ENCODE results near the gene LHFPL6. TPM values are rescaled to one million over a fixed set of nuclear protein-coding genes. Genes with fewer than 3 reads are reported as not detected.

The LHFPL6 gene
- total and polyA plus RNA-seq, 10 of the 15 experiments (the other 5 are each of a cell fraction or from before 2014, with no cell fraction given): 0.11 to 4.6 (median 0.41) TPM

DNA sequence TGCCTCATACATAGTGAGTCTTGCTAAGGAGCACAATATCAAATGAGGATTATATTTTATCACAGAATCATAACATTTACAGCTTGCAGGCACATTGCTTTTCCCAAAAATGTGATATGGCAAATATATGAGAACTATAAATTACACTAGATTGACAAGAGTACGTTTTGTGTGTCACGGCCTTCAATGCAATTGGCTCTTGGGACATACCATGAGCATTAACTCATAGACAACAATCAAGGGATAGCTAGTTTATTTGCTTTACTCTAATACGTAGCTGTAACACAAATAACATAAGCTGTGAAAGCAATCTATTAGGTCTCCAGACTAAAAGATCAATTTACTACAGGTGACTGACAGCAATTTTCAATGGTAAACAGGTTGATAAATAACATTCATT, 17.8 kb downstream of the LHFPL6 start (continued):
- no peak for TF ChIP-seq MTA3 (IDR thresholded peaks at IDR 0.05; ENCODE audit: borderline replicate concordance, low read length)

DNA sequence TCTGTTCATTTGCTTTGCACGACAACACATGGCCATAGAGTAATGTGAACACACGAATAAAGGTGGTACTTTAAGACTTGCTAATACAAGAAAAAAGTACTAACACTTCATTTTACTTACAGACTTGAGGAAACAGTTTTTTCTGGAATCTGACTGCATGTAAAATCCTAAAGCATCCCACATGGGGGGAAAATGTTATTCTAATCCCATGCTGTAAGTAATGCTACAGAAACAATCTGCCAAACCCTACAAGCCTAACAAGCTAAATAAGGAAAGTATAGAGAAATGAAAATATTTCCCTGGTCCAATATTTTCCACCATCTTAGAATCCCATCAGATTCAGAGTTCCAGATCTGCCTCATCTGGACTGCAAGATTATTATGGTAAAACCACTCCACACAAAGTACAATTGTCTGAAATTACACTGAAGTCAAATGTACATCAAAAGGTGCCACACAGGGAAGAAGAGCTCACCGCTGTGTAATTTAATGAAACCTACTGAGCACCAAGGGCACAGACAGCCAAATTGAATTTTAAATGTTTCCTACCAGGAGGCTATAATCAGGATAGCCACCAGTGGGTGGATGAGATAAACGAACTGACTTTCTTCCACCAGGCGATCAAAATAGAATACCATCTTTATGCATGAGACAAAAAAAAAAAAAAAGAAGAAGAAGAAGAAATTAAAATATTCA, 22.0 kb downstream of the LHFPL6 start:
- Histone ChIP-seq H4K20me1 (ENCODE audit: control insufficient read depth, insufficient read depth) (no peaks in the 10 kb centered on the region), H3K27ac (ENCODE audit: control insufficient read depth, insufficient read depth) (no peak overlapping the region), H3K36me3 (ENCODE audit: control insufficient read depth in 2 of 2, insufficient read depth in 2 of 2, low read length in 1 of 2) (no peaks in the 10 kb centered on the region), H3K4me1 (ENCODE audit: control insufficient read depth, insufficient read depth, low read length) (no peaks in the 10 kb centered on the region), H2AFZ (ENCODE audit: control insufficient read depth, low read depth, low read length) (no peak overlapping the region), H3K9me3 (replicated peaks; ENCODE audit: control insufficient read depth, insufficient read depth, low read length) (no peaks in the 10 kb centered on the region), H3K4me3 (no peak overlapping the region), H3K4me2 (ENCODE audit: control insufficient read depth, insufficient read depth) (no peak overlapping the region), H3K79me2 (ENCODE audit: control insufficient read depth, insufficient read depth, low read length) (no peaks in the 10 kb centered on the region), H3K9ac (ENCODE audit: control insufficient read depth, insufficient read depth, low read length) (no peak overlapping the region), H3K27me3 (replicated peaks in 1 of 2; ENCODE audit: control insufficient read depth in 2 of 2, insufficient read depth in 2 of 2, low read length in 1 of 2) (no peaks in the 10 kb centered on the region)
- BruUV-seq (replicated peaks): no TSS peak
- no peak for ATAC-seq
- TF ChIP-seq RBBP5 (conservative IDR thresholded peaks at IDR 0.05): no peak
- TF ChIP-seq, protein P1, sequence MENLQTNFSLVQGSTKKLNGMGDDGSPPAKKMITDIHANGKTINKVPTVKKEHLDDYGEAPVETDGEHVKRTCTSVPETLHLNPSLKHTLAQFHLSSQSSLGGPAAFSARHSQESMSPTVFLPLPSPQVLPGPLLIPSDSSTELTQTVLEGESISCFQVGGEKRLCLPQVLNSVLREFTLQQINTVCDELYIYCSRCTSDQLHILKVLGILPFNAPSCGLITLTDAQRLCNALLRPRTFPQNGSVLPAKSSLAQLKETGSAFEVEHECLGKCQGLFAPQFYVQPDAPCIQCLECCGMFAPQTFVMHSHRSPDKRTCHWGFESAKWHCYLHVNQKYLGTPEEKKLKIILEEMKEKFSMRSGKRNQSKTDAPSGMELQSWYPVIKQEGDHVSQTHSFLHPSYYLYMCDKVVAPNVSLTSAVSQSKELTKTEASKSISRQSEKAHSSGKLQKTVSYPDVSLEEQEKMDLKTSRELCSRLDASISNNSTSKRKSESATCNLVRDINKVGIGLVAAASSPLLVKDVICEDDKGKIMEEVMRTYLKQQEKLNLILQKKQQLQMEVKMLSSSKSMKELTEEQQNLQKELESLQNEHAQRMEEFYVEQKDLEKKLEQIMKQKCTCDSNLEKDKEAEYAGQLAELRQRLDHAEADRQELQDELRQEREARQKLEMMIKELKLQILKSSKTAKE (IDR thresholded peaks at IDR 0.05; ENCODE audit: low read depth, poor library complexity, severe bottlenecking): no peak
- no peak for TF ChIP-seq WRNIP1 (IDR thresholded peaks at IDR 0.05; ENCODE audit: borderline replicate concordance, low read depth, low read length)
- no peak for TF ChIP-seq TCF12 (IDR thresholded peaks at IDR 0.05; ENCODE audit: low read depth, low read length)
- in situ Hi-C loops (cut with MboI) (no loop called here), intact Hi-C loops (cut with micrococcal nuclease; ENCODE audit: unreplicated experiment) (no loop called here)
- 0% methylated on average over 4 of the region's 5 CpGs for WGBS (ENCODE audit: insufficient coverage, insufficient replicate concordance, low lambda C conversion rate, missing lambda C conversion rate)
- no peak for FAIRE-seq
- ChIA-PET RAD21 (ENCODE audit: unreplicated experiment) (no interaction called here), SMC1A (ENCODE audit: uncharacterized antibody, unreplicated experiment) (interaction anchor here (0.6 to 1.6 kb wide), 4 partner anchors 8 to 863 kb away, joined by 3 to 4 read pairs (median 4); no protein-coding TSS in a partner anchor), CTCF (interaction anchor here (2.6 kb wide), 1 partner anchor 31 kb away, joined by 8 read pairs; no protein-coding TSS in a partner anchor), POLR2A (interaction anchor here (0.7 kb wide), 1 partner anchor 1472 kb away, joined by 3 read pairs; no protein-coding TSS in a partner anchor)
- no peak for DNase-seq (ENCODE audit: low read depth, low spot score)
